ENCODE measurements around the gene BRD4.

DNA sequence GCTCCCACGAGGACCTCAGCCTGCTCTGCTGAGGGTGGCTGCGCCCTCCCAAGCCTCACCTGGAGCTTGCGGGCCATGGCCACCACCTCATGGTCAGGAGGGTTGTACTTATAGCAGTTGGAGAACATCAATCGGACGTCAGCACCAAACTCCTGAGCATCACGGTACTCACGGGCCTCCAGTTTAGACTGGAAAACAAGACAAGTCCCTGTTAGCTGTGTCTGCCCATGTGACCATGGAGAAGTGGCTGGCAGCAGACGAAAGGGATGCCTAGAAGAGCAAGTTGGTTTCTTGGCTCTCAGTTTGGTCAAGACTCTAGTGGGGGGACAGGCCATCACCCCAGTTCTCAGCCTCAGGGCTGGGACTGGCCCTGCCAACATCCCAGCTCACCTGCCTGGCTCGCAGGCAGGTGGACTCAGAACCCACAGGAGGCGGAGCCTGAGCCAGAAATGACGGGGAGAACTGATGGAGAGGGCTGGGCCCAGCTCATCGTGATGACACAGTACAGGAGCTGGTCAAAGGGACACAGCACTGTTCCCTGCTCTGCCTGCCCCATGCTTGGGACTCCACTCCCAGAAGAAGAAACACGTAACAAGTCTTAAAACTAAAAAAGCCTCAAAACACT, 68.9 kb downstream of the BRD4 start:
- TF ChIP-seq CTCF (IDR thresholded peaks at IDR 0.05) (no peak), POLR2AphosphoS5 (IDR thresholded peaks at IDR 0.05) (no peak)

Data from prostate gland (tissue), 2 donors.